Measurements from ENCODE around the gene CTNNA3.

Gene CTNNA3

GRCh38 chr10:66925896-66926715 is 769.9 kb downstream of the CTNNA3 start, which contains the start of gene LRRTM3:
LRRTM3 (plus strand) TSS chr10:66926036.
- no peak for DNase-seq

- no peak for DNase-seq
These were observed 770.6 kb downstream of the CTNNA3 start for GRCh38 chr10:66925373-66925772.

GRCh38 chr10:66924674-66925345 is 771.2 kb downstream of the CTNNA3 start:
- DNase-seq: no peak

- no peak for DNase-seq
These were observed 776.7 kb downstream of the CTNNA3 start for GRCh38 chr10:66919248-66919647.

GRCh38 chr10:66917104-66917503 is 778.9 kb downstream of the CTNNA3 start:
- DNase-seq: no peak

GRCh38 chr10:66916030-66916429 is 780.0 kb downstream of the CTNNA3 start:
- no peak for DNase-seq

- no peak for DNase-seq
These were observed 785.3 kb downstream of the CTNNA3 start for GRCh38 chr10:66910671-66911070.

- no peak for DNase-seq
These were observed 803.1 kb downstream of the CTNNA3 start for GRCh38 chr10:66892871-66893270.

GRCh38 chr10:66888237-66888636 is 807.8 kb downstream of the CTNNA3 start:
- DNase-seq: no peak

- DNase-seq: no peak
These were observed 809.1 kb downstream of the CTNNA3 start for GRCh38 chr10:66886848-66887247.

- DNase-seq: no peak
These were observed 813.7 kb downstream of the CTNNA3 start for GRCh38 chr10:66882271-66882670.

- DNase-seq: no peak
These were observed 814.2 kb downstream of the CTNNA3 start for GRCh38 chr10:66881814-66882213.

GRCh38 chr10:66880826-66881225 is 815.2 kb downstream of the CTNNA3 start:
- DNase-seq: no peak

- DNase-seq: no peak
These were observed 815.7 kb downstream of the CTNNA3 start for GRCh38 chr10:66880292-66880691.

GRCh38 chr10:66877361-66877760 is 818.6 kb downstream of the CTNNA3 start:
- DNase-seq: no peak

GRCh38 chr10:66869635-66870034 is 826.4 kb downstream of the CTNNA3 start:
- no peak for DNase-seq

GRCh38 chr10:66862687-66863258 is 833.2 kb downstream of the CTNNA3 start:
- no peak for DNase-seq

- no peak for DNase-seq
These were observed 835.5 kb downstream of the CTNNA3 start for GRCh38 chr10:66860376-66860945.

- no peak for DNase-seq
These were observed 843.2 kb downstream of the CTNNA3 start for GRCh38 chr10:66852811-66853210.

- DNase-seq: no peak
These were observed 847.1 kb downstream of the CTNNA3 start for GRCh38 chr10:66848856-66849255.

GRCh38 chr10:66844176-66844942 is 851.6 kb downstream of the CTNNA3 start:
- DNase-seq: no peak

GRCh38 chr10:66843396-66843795 is 852.6 kb downstream of the CTNNA3 start:
- DNase-seq: no peak

GRCh38 chr10:66842867-66843266 is 853.1 kb downstream of the CTNNA3 start:
- DNase-seq: no peak
